Daoy (cell line): Measurements from ENCODE around the gene REEP6. TPM values are rescaled to one million over a fixed set of nuclear protein-coding genes. Genes with fewer than 3 reads are reported as not detected.
"Not testable (repeated sequence)": the region's sequence is repeated elsewhere in the genome, so short reads cannot be mapped to it uniquely, and the experiment has no call there.

Source experiments
- DNase-seq: peaks from one replicate; pipeline ENCODE4 v3.0.0-alpha.2; 2015; ENCODE audit warnings: low read depth
- total RNA-seq: library from RNA; depleted of rRNA; stranded (reverse); fragments of >200 nt; shearing (Covaris generic); gene quantifications from 2 replicates; pipeline ENCODE4 v1.2.3, GENCODE V29; 2014

REEP6 gene
- total RNA-seq, 1 experiment from 2014 or later, result 3.7 TPM

GRCh38 chr19:1472231-1473084 lies 18.5 kb upstream of the REEP6 start:
- DNase-seq, result no peak

- no peak for DNase-seq
These were observed 17.7 kb upstream of the REEP6 start for GRCh38 chr19:1473085-1473851.

- DNase-seq, result no peak
These were observed 16.8 kb upstream of the REEP6 start for GRCh38 chr19:1474011-1474764.

- no peak for DNase-seq
These were observed 16.1 kb upstream of the REEP6 start for GRCh38 chr19:1474765-1475351.

GRCh38 chr19:1475751-1476437 lies 15.1 kb upstream of the REEP6 start:
- DNase-seq, result no peak

- DNase-seq, result not testable (repeated sequence)
These were observed 13.9 kb upstream of the REEP6 start for GRCh38 chr19:1477056-1477455.

- peak; percentile 97 for DNase-seq
These were observed 11.9 kb upstream of the REEP6 start, which contains the start of gene C19orf25 for GRCh38 chr19:1478934-1479707. Gene C19orf25, minus strand, starts transcription at chr19:1479215. Its CDS starts 312 bp downstream, at chr19:1478903.

GRCh38 chr19:1481224-1481892 lies 9.6 kb upstream of the REEP6 start:
- DNase-seq, result no peak

- no peak for DNase-seq
These were observed 9.1 kb upstream of the REEP6 start for GRCh38 chr19:1481893-1482360.

GRCh38 chr19:1482361-1483130 lies 8.4 kb upstream of the REEP6 start:
- no peak for DNase-seq

- no peak for DNase-seq
These were observed 7.6 kb upstream of the REEP6 start for GRCh38 chr19:1483131-1483978.

GRCh38 chr19:1483979-1484428 lies 7.0 kb upstream of the REEP6 start:
- DNase-seq, result no peak

- DNase-seq, result no peak
These were observed 4.0 kb upstream of the REEP6 start for GRCh38 chr19:1486720-1487575.

GRCh38 chr19:1487576-1488281 lies 3.3 kb upstream of the REEP6 start:
- no peak for DNase-seq

GRCh38 chr19:1488282-1488601 lies 2.7 kb upstream of the REEP6 start:
- DNase-seq, result no peak
